Subcutaneous adipose tissue (tissue), 4 donors: Measurements from ENCODE around the gene ZNF513. TPM values are rescaled to one million over a fixed set of nuclear protein-coding genes. Genes with fewer than 3 reads are reported as not detected.

Experiments
- CTCF ChIP-seq: fragments of 450-650 bp; IDR thresholded peaks from one replicate; pipeline ENCODE4 v1.5.1; 2016; ENCODE audit warnings: low read depth, mild to moderate bottlenecking, control low read depth, antibody characterized with exemption, moderate library complexity
- total RNA-seq, 4 donors: library from RNA; depleted of rRNA; stranded (reverse); fragments of >200 nt; gene quantifications; one replicate each; pipeline ENCODE4 v1.1.0, GENCODE V29; 2016

ZNF513 gene
- total RNA-seq, 4 donors from 2014 or later, result 4.9 to 12.8 (median 8.2) TPM

GRCh38 chr2:27363933-27364332, 16.6 kb downstream of the ZNF513 start:
- no peak for TF ChIP-seq CTCF

GRCh38 chr2:27362678-27363420, 17.7 kb downstream of the ZNF513 start:
- TF ChIP-seq CTCF, result no peak

DNA sequence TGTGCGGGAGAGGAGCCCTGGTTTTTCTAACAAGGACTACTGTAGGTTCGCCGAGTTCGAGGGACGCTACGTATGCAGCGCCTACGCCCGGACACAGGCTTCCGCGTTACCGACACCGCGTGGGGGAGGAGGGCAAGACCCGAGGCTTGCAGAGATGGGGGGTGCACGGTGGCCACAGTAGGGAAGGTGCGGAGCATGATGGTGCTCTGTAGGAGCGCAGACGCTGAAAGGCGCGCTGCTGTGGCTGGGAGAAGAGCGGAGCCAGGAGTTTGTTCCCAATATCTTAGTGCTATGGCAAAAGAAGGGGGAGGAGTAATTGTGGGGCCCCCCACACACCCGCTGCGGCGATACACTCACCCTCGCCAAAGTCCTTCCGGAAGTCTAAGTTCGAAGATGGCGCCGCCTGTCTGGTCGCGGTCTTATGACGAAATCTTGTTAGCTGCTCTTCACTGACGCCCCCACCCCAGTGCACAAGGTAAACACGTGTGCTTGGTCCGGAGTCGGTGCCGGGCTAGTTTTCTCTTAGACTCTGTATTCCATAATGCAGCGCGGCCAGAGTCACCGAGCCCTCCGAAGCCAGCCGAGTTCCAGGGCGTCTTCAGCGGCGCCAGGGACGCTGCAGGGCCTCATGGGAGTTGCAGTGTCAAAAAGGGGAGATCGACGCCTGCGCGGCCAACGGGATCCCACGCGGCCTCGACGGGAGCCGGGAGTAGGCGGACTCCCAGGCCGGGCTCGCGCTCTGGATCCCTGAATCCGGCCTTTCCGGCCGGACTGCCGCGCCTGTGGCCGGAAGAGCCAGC, 24.0 kb downstream of the ZNF513 start, which contains the start of gene GTF3C2:
Gene GTF3C2 (minus strand): TSS at position 383 of the 800 bp plus-strand sequence. CDS start 13,210 bp downstream, outside the sequence.
- no peak for TF ChIP-seq CTCF

DNA sequence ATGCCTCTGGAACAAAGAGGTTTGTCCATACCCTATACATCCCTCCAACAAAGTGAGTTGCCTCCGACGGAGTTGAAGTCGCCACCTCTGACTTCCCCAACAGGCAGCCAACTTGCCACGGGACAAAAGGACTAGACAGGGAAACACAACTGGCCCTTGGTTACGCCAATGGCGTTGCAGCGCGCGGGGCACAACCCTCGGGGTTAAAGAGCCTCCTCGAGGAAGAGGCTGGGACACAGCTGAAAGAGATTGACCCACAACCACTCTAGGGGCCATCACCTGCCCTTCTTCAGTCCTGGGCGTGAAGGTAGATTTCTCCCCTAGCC, 24.5 kb downstream of the ZNF513 start:
- no peak for TF ChIP-seq CTCF

DNA sequence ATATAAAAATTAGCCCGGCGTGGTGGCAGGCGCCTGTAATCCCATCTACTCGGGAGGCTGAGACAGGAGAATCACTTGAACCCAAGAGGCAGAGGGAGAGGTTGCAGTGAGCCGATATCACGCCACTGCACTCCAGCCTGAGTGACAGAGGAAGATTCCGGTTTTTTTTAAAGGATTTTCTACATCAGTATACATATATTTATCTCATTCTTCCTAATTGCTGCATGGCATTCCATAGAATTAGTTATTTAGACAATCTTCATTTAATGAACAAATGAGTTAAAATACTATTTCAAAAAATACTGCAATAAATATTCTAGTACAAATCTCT, 26.0 kb downstream of the ZNF513 start:
- TF ChIP-seq CTCF, result no peak

DNA sequence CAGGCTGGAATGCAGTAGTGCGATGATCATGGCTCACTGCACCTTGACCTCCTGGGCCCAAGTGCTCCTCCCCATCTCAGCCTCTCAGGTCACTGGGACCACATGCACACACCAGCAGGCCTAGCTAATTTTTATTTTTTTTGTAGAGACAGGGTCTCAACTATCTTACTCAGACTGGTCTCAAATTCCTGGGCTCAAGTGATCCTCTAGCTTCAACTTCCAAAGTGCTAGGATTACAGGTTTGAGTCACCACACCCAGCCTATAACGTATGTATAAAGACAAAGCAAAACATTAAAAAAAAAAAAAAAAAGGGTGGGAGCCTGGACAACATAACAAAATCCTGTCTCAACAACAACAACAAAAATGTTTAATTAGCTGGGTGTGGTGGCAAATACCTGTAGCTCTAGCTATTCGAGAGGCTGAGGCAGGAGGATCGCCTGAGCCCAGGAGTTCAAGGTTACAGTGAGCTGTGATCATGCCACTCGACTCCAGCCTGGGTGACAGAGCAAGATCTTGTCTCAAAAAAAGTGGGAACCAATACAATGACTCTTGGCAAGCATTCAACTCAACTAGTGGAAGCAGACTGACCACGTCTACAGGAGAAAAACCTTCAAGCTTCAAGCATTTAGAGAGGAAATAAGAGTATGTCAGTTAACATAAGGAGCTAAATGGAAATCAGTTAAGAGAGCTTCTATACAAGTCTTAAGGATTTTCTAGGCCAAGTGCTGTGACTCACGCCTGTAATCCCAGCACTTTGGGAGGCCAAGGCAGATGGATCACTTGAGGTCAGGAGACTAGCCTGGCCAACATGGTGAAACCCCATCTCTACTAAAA, 26.6 kb downstream of the ZNF513 start:
- TF ChIP-seq CTCF, result no peak
